ENCODE results near the gene IL17RB. TPM values are rescaled to one million over a fixed set of nuclear protein-coding genes. Genes with fewer than 3 reads are reported as not detected.
A peak's percentile ranks its signal among the peaks of the same experiment; 100 is the strongest.

The IL17RB gene
- total and polyA plus RNA-seq, 2 of the 8 experiments (the other 6 are each of a cell fraction or from before 2014, with no cell fraction given): 7.0 to 24.6 TPM

DNA sequence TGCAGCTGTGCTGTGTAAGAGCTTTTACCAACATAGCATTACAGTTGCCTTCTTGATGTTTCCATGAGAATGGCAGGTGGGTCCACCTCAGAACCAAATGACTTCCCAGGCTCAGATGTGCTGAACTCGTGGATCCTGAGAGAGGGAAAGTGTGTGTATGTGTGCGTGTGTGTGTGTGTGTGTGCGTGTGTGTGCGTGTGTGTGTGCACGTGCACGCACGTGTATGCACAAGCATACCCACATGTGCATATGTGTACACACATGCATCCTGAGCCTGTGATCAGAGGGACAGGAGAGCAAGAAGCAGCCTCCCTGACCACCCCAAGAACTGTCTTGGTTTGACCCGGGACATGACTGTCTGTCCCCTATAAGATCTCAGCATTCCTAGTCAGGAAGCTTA, 48.2 kb upstream of the IL17RB start:
- no peaks in the 10 kb centered on the region for H3K79me1 ChIP-seq (ENCODE audit: low read depth, low read length)
- H3K4me2 ChIP-seq (ENCODE audit: insufficient read depth in 1 of 2, low read depth in 2 of 2, low read length in 2 of 2): no peak overlapping the region
- H4K91ac ChIP-seq (replicated peaks; ENCODE audit: insufficient read length, low read length): no peak overlapping the region
- H4K20me1 ChIP-seq (replicated peaks in 1 of 2; ENCODE audit: control insufficient read depth in 1 of 2, insufficient read depth in 2 of 2, low read length in 2 of 2): no peaks in the 10 kb centered on the region
- H4K8ac ChIP-seq (ENCODE audit: extremely low read depth, insufficient read depth, low read length): no peak overlapping the region
- ChIA-PET POLR2A (ENCODE audit: partially characterized antibody) (interaction anchor here (1.1 kb wide), 1 partner anchor 38 kb away, joined by 3 read pairs; no protein-coding TSS in a partner anchor), CTCF (ENCODE audit: partially characterized antibody) (interaction anchor here (0.6 to 1.4 kb wide), 3 partner anchors 11 to 119 kb away, joined by 3 to 4 read pairs (median 3); no protein-coding TSS in a partner anchor)
- no peak overlapping the region for H3K4me3 ChIP-seq (ENCODE audit: extremely low read depth in 1 of 4, insufficient read depth in 2 of 4, low read depth in 3 of 4, low read length in 4 of 4)
- H3K4ac ChIP-seq (replicated peaks; ENCODE audit: insufficient read length, low read depth, low read length): no peak overlapping the region
- no peak overlapping the region for H3K27ac ChIP-seq (ENCODE audit: low read depth, low read length)
- H2BK5ac ChIP-seq (ENCODE audit: low read depth, low read length): no peak overlapping the region
- no peak overlapping the region for H3K14ac ChIP-seq (ENCODE audit: insufficient read length)
- no peak overlapping the region for H2BK120ac ChIP-seq (replicated peaks; ENCODE audit: low read depth, low read length)
- no peaks in the 10 kb centered on the region for H3K36me3 ChIP-seq (ENCODE audit: control insufficient read depth in 2 of 4, insufficient read depth in 4 of 4, low read length in 3 of 4)
- H3K18ac ChIP-seq (ENCODE audit: extremely low read depth, low read length): no peak overlapping the region
- no peak overlapping the region for H2AFZ ChIP-seq (ENCODE audit: low read length)
- H3K4me1 ChIP-seq (replicated peaks in 1 of 4; ENCODE audit: control insufficient read depth in 3 of 4, insufficient read depth in 4 of 4, low read length in 3 of 4): peaks cover 0 to 5% (median 1%) of the 10 kb centered on the region in 4 experiments; a peak in 3 of 7 replicates
- H3K79me2 ChIP-seq (ENCODE audit: control insufficient read depth in 1 of 2, insufficient read depth in 2 of 2, low read length in 2 of 2): no peaks in the 10 kb centered on the region
- FAIRE-seq: no peak
- no peaks in the 10 kb centered on the region for H3K9me3 ChIP-seq (ENCODE audit: insufficient read depth in 2 of 2, low read depth in 1 of 2, low read length in 1 of 2)
- no peaks in the 10 kb centered on the region for H3K23me2 ChIP-seq (ENCODE audit: low read depth, low read length)
- H3K9ac ChIP-seq (replicated peaks in 1 of 4; ENCODE audit: extremely low read depth in 1 of 4, low read depth in 3 of 4, low read length in 3 of 4): no peak overlapping the region
- H2BK12ac ChIP-seq (ENCODE audit: low read depth, low read length): no peak overlapping the region
- no peak overlapping the region for H2BK15ac ChIP-seq (ENCODE audit: low read length)
- no peak for DNase-seq (ENCODE audit: low read depth in 1 of 2, low spot score in 2 of 2)
- no peak overlapping the region for H4K5ac ChIP-seq (ENCODE audit: insufficient read length, low read depth, low read length)
- peak overlapping the region; percentile 37 for H3K56ac ChIP-seq (replicated peaks; ENCODE audit: insufficient read length, low read depth, low read length)
- no peak overlapping the region for H3K23ac ChIP-seq (ENCODE audit: insufficient read length)
- no peak overlapping the region for H2BK20ac ChIP-seq (ENCODE audit: low read length)
- no peak overlapping the region for H2AK5ac ChIP-seq (ENCODE audit: low read depth, low read length)
- no peaks in the 10 kb centered on the region for H3K27me3 ChIP-seq (replicated peaks in 1 of 4; ENCODE audit: control insufficient read depth in 3 of 4, extremely low read depth in 1 of 4, insufficient read depth in 3 of 4, low read length in 3 of 4)
- 85% methylated on average over 8 of the region's 8 CpGs; no CpG with 5 or more reads in 1 of the 2 experiments for WGBS, 2 experiments (ENCODE audit: extremely low coverage in 1 of 2, insufficient coverage in 1 of 2, insufficient read length in 1 of 2, insufficient replicate concordance in 2 of 2, low coverage in 1 of 2, low lambda C conversion rate in 2 of 2, missing lambda C conversion rate in 1 of 2)
